HG03095 (cell line): ENCODE results near the gene MREG.
"Not testable (repeated sequence)": the region's sequence is repeated elsewhere in the genome, so short reads cannot be mapped to it uniquely, and the experiment has no call there.

Experiments used
- ATAC-seq: cut with Tn5 transposase; IDR thresholded peaks from one replicate; pipeline ENCODE4 v1.9.1; 2021; ENCODE audit warnings: moderate library complexity; ENCODE audit not compliant: unreplicated experiment

MREG gene

DNA sequence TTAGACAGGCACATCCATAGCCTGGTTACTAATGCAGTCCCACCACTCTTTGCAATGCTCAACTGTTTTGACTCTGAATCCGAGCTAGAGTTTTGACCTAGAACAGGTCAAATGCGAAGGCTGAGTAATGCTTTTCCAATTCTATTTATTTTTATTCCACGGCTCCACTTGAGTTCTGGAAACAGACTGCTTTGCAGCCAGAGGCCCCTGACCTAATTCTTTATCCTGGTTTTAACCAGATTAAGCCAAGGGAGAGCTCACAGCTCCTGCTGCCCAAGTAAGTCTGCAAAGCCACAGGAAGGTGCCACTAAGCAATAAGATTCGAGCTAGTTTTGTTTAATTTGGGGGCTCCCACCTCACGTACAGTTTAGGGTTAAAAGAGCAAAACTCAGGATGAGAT, 51.4 kb downstream of the MREG start:
- no peak for ATAC-seq

GRCh38 chr2:215958257-215958656, 55.1 kb downstream of the MREG start:
- no peak for ATAC-seq

- not testable (repeated sequence) for ATAC-seq
These were observed 55.8 kb downstream of the MREG start for GRCh38 chr2:215957354-215958122.

DNA sequence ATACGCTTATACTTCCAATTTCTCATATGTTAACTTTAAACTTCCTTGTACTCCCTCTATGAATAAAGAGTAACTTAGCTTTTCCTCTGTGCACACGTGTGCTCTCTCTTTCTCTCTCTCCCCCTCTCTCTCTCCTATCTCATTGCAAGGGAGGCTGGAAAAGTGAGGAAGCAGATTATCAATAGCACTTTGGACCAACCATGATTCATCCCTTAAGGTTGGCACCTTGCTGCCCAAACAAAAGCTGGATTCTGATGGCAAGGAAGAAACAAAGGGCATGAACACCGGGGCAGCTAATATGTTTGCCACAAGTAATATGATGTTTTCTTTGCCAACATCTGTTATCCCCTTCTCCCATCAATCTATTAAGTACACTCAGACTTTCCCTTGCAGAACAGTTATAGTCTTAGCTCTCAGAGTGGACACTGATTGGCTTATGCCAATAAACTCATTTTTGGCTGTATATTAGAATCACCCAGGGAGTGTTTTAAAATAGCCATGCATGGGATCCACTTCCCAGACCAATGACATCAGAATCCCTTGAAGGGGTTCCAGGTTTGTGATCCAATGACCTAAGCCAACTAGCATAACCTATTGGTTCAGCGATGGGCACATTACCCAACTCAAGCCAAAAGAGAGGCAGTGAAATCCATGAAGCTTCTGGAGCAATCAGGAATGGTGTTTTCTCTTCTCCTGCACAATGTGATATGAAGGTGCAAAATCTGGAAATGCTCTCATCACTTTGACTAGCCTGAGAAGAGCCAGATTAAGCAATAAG, 60.3 kb downstream of the MREG start:
- no peak for ATAC-seq

DNA sequence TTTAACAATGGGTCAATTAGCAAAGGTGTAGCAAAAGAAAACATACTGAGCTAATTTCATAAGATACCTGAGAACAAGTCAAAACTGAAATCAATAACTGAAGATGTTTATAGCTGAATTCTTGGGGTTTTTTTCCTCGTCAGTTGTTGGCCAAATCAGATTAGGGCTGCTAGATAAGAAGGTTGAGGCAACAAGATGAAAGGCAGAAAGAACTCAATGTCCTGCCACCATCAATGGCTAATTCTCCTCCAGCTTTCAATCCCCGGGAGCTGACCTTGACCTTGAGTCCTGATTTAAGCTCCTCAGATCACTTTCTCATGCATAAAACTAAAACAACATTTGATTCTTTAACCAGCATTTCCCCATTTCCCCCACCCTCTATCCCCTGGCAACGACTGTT, 61.8 kb downstream of the MREG start:
- ATAC-seq, result no peak

DNA sequence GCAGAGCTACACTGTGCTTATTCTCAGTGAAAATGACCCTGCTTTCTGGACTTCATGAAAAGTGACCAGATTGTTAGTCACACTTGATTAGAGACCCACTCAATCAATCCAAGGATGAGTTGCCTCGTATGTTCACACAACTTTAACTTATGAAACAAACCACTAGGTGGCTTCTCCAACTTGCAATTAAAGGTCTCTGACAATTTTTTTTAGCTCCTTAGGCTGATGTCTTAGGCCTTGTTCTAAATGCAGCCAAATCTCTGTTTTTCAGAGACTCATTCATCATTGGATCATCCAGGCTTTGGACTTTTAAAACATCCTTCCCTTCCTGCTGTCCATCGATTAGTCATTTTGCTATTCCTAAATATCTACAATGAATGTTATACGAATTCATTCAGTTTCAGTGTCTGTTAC, 63.4 kb downstream of the MREG start:
- ATAC-seq, result peak; percentile 74

GRCh38 chr2:215948051-215948450, 65.3 kb downstream of the MREG start:
- no peak for ATAC-seq

- no peak for ATAC-seq
These were observed 66.8 kb downstream of the MREG start for GRCh38 chr2:215946586-215946985.

DNA sequence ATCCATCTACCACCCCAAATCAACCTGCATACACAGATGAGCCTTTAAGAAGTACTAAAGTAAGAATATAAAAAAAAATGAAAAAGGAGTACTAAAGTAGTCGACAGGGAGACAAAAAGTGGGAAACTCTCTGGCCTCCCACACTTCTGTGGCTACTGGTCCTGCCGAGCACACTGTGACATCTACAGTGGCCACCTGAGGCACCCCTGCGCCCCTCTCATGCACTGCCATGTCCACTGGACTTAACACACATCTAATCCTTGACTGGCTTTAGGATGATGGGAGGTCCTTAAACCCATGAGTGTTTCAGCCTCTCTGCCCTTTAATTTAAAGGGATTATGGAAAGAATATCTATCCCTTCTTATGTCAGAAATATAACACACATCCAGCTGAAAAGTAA, 71.2 kb downstream of the MREG start:
- ATAC-seq, result no peak

GRCh38 chr2:215941726-215942125, 71.6 kb downstream of the MREG start:
- ATAC-seq, result no peak

DNA sequence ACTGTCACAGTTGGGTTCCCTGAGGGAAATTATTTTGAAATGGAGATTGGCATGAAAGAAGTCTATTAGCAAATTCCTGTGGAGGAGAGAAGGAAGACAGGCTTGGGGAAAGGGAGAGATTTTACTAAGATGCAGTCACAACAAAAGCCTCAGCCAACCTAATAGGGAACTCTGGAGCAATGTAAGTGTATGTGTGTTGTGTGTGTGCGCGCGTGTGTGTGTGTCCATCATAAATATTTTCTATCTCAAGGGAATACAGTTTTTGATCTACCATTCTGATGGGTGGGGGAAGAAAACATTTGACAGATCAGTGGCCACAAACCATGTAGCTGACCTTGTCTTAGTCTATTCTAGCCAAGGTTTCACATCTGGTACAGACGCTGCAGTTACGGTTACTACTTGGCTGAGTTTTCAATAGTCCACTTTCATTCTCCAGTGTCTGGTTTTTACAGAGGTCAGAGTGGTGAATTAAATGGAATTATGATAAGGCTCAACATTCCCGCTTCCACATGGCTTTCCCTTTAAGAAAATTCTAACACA, 72.6 kb downstream of the MREG start:
- ATAC-seq, result no peak

DNA sequence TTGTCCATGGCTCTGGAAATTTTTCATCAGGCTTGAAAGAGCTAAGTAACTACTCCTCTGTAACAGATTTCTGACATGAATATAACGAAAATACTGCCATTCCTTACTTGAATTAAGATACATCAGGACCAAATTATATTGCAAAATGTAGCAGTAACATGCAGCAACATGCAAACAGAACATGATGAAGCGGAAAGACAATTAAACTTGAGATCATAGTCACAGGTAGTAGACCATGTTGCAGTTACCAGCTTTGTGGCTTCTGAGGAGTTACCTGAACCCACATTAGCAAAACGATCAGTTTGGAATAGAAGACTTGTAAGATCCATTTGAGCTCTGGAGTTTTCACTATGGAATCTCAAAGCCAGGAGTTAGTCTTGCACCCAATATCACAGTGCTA, 76.2 kb downstream of the MREG start:
- no peak for ATAC-seq

- no peak for ATAC-seq
These were observed 80.2 kb downstream of the MREG start for GRCh38 chr2:215933151-215933550.

GRCh38 chr2:215931256-215931903, 82.0 kb downstream of the MREG start:
- ATAC-seq, result peak; percentile 82

DNA sequence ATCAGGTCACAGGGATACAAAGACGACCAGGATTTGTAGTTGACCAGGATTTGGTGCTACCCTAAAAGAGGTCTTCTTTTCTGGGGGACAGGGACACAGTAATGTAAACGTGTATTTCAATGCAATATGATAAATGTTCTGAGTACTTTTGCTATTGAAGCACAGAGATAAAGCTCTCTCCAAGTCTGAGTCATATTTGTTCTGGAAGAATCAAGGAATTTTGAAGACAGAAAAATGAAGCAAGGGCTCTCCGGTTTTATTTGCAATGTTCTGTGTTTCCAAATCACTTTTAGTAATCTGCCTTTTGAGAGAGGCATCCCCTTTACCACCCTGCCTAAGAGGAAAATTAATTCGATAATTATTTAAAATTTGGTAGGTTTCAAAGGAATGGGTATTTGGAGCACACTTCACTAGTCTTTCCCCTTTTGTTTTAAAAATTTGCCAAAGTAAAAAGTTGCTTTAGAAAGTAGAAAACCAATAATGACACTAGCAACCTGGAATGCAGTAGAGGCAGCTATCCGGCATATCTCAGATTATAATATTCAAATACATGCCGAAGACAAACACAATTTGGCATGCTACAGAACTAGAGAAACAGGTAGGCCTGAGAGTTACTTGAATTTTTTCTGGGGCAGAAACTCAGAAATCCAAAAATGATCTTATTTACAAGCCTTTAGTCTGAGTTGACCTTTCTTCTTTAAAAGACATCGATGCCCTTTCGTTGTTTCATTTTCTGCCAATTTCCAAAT, 82.7 kb downstream of the MREG start:
- no peak for ATAC-seq

DNA sequence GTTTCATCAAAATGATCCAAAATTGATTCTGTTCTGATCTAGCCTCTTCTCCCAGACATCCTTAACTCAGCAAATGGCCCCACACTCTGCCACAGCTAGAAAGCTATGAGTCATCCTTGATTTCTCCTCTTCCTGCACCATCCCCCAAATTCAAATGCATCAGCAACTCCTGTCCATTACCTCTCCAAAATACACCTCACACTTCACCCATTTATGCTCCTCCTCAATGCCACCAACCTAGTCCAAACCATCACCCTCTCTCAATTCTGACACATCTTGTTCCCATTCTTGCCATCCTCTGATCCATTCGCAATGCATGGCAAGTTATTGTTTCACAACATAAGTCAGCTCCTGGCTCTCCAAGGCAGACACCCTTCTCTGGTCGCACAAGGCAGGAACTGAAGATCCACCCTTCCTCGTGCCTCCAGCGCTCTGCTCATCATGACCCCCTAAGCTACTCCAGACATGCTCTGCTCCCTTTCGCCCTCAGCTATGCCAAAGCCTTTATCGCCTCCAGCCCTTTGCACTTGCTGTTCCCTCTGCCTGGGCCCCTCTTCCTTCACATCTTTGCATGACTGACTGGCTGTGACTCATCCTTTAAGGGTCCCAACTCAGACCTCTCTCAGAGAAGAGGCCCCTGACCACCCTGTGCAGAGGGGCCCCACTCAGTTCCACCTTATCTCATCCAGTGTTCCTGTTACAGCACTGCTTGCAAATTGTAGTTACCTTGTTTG, 83.6 kb downstream of the MREG start:
- no peak for ATAC-seq

DNA sequence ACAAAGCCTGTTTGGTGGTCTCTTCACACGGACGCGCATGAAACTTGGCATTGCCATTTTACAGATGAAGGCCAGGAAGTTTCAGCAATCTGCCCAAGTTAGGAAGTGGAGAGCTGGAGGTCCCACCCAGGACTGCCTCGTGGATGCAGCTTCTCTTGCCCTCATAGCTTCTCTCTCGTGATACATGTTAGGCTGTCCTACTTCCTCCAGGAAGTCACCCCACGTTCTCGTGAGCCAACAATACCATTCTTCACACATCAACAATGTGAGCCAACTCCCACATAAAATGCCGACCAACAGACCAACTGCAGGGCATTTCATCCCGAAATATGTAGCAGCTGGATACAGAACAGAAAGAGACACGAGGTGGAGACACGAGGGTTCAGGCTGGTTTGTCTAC, 85.3 kb downstream of the MREG start:
- ATAC-seq, result no peak

GRCh38 chr2:215926992-215927391, 86.4 kb downstream of the MREG start:
- ATAC-seq, result not testable (repeated sequence)

DNA sequence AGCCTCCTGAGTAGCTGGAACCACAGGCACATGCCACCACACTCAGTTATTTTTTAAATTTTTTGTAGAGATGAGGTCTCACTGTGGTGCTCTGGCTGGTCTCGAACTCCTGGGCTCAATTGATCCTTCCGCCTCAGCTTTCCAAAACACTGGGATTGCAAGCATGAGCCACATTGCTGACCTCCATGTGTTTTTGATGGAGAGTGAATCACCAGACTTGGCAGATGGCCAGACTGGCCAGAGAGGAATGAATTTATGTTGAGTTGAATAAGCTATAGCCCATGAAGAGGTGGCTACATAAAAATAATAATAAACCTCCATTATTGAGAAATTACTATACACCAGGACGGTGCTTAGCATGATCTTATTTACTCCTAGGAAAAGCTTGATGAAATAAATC, 91.5 kb downstream of the MREG start:
- no peak for ATAC-seq
